Activated T-cell treated with anti-CD3 and anti-CD28 coated beads, Interleukin-2, amount 50 U/mL, for 72 hours (primary cell): ENCODE data around the gene POU3F3. TPM values are rescaled to one million over a fixed set of nuclear protein-coding genes. Genes with fewer than 3 reads are reported as not detected.

ENCODE experiments used
- ATAC-seq, 2 donors: fragments of 150-1000 bp; cut with Tn5 transposase; replicated peaks in 1 of 2; 2 replicates each; pipeline ENCODE4 v1.10.0; 2021; ENCODE audit warnings: moderate library complexity in 2 of 2, mild to moderate bottlenecking in 1 of 2
- DNase-seq, 2 donors: peaks; one replicate each; pipeline ENCODE4 v3.0.0; 2021 to 2022; ENCODE audit warnings: mixed read lengths in 1 of 2
- H3K27ac Mint-ChIP-seq: one replicate; pipeline ENCODE4 v1.8.0; 2022; ENCODE audit warnings: mild to moderate bottlenecking, moderate library complexity, mixed read lengths
- H3K27me3 Mint-ChIP-seq: one replicate; pipeline ENCODE4 v1.8.0; 2022; ENCODE audit warnings: low read depth, mixed read lengths
- H3K36me3 Mint-ChIP-seq, 2 donors: one replicate each; pipeline ENCODE4 v1.8.0; 2022; ENCODE audit warnings: mixed read lengths in 2 of 2, mild to moderate bottlenecking in 1 of 2; ENCODE audit not compliant: insufficient read depth in 2 of 2
- H3K4me1 Mint-ChIP-seq: one replicate; pipeline ENCODE4 v1.8.0; 2022; ENCODE audit warnings: low read depth, mixed read lengths
- H3K4me3 Mint-ChIP-seq, 2 donors: one replicate each; pipeline ENCODE4 v1.8.0; 2022; ENCODE audit warnings: mild to moderate bottlenecking in 2 of 2, mixed read lengths in 2 of 2, moderate library complexity in 2 of 2
- H3K9me3 Mint-ChIP-seq, 2 donors: one replicate each; pipeline ENCODE4 v1.8.0; 2022; ENCODE audit warnings: mixed read lengths in 2 of 2
- total RNA-seq, 2 donors: library from RNA; stranded (reverse); gene quantifications; one replicate each; pipeline ENCODE4 v1.2.3, GENCODE V29; 2022

POU3F3 gene
- total RNA-seq, 2 donors from 2014 or later: not detected

GRCh38 chr2:104880076-104880475 is 26.2 kb downstream of the POU3F3 start:
- no peaks in the 10 kb centered on the region for H3K4me1 Mint-ChIP-seq
- H3K27ac Mint-ChIP-seq: no peak overlapping the region
- DNase-seq (no peak), ATAC-seq (no peak)
- H3K9me3 Mint-ChIP-seq: no peaks in the 10 kb centered on the region
- no peak overlapping the region for H3K4me3 Mint-ChIP-seq
- H3K36me3 Mint-ChIP-seq: no peaks in the 10 kb centered on the region
- H3K27me3 Mint-ChIP-seq: peaks cover 38% of the 10 kb centered on the region

- H3K36me3 Mint-ChIP-seq: no peaks in the 10 kb centered on the region
- ATAC-seq: no peak
These were observed 29.4 kb downstream of the POU3F3 start for GRCh38 chr2:104883357-104883756.

GRCh38 chr2:104885119-104885782 is 31.3 kb downstream of the POU3F3 start:
- ATAC-seq (no peak), DNase-seq (no peak)
- Mint-ChIP-seq H3K4me3 (no peak overlapping the region), H3K9me3 (no peaks in the 10 kb centered on the region), H3K27ac (no peak overlapping the region), H3K4me1 (peaks cover 18% of the 10 kb centered on the region), H3K27me3 (peaks cover 29% of the 10 kb centered on the region), H3K36me3 (no peaks in the 10 kb centered on the region)

More at GRCh38 chr2:104883357-104883756, 29.4 kb downstream of the POU3F3 start:
- no peak for DNase-seq
- Mint-ChIP-seq H3K27me3 (peaks cover 35% of the 10 kb centered on the region), H3K27ac (no peak overlapping the region), H3K4me1 (peaks cover 9% of the 10 kb centered on the region), H3K9me3 (no peaks in the 10 kb centered on the region), H3K4me3 (no peak overlapping the region)

- Mint-ChIP-seq H3K4me3 (no peak overlapping the region), H3K27me3 (peaks cover 14% of the 10 kb centered on the region), H3K9me3 (no peaks in the 10 kb centered on the region), H3K4me1 (peaks cover 18% of the 10 kb centered on the region), H3K27ac (no peak overlapping the region), H3K36me3 (no peaks in the 10 kb centered on the region)
- DNase-seq (no peak), ATAC-seq (no peak)
These were observed 33.8 kb downstream of the POU3F3 start for GRCh38 chr2:104887676-104888075.

- ATAC-seq (no peak), DNase-seq (no peak)
- H3K36me3 Mint-ChIP-seq: no peaks in the 10 kb centered on the region
- no peaks in the 10 kb centered on the region for H3K9me3 Mint-ChIP-seq
- H3K4me1 Mint-ChIP-seq: peaks cover 18% of the 10 kb centered on the region
- H3K27ac Mint-ChIP-seq: no peak overlapping the region
- H3K4me3 Mint-ChIP-seq: no peak overlapping the region
- H3K27me3 Mint-ChIP-seq: peaks cover 9% of the 10 kb centered on the region
These were observed 34.8 kb downstream of the POU3F3 start for GRCh38 chr2:104888489-104889258.

- Mint-ChIP-seq H3K4me1 (peaks cover 18% of the 10 kb centered on the region), H3K4me3 (no peak overlapping the region), H3K27me3 (peaks cover 8% of the 10 kb centered on the region), H3K27ac (no peak overlapping the region), H3K9me3 (no peaks in the 10 kb centered on the region), H3K36me3 (no peaks in the 10 kb centered on the region)
- no peak for ATAC-seq
- no peak for DNase-seq
These were observed 35.5 kb downstream of the POU3F3 start for GRCh38 chr2:104889291-104889959.

GRCh38 chr2:104889960-104890684 is 36.2 kb downstream of the POU3F3 start:
- ATAC-seq: no peak
- Mint-ChIP-seq H3K36me3 (no peaks in the 10 kb centered on the region), H3K27ac (no peak overlapping the region), H3K27me3 (peaks cover 5% of the 10 kb centered on the region), H3K4me1 (peaks cover 18% of the 10 kb centered on the region), H3K4me3 (no peak overlapping the region), H3K9me3 (no peaks in the 10 kb centered on the region)
- DNase-seq: no peak

GRCh38 chr2:104890685-104891069 is 36.8 kb downstream of the POU3F3 start:
- no peak for DNase-seq
- Mint-ChIP-seq H3K4me3 (no peak overlapping the region), H3K27me3 (peaks cover 5% of the 10 kb centered on the region), H3K9me3 (no peaks in the 10 kb centered on the region), H3K36me3 (no peaks in the 10 kb centered on the region), H3K4me1 (peaks cover 18% of the 10 kb centered on the region), H3K27ac (no peak overlapping the region)
- ATAC-seq: no peak

GRCh38 chr2:104891145-104891544 is 37.2 kb downstream of the POU3F3 start:
- Mint-ChIP-seq H3K4me1 (peaks cover 18% of the 10 kb centered on the region), H3K27ac (no peak overlapping the region), H3K36me3 (no peaks in the 10 kb centered on the region), H3K9me3 (no peaks in the 10 kb centered on the region), H3K4me3 (no peak overlapping the region), H3K27me3 (peaks cover 5% of the 10 kb centered on the region)
- ATAC-seq (no peak), DNase-seq (no peak)

GRCh38 chr2:104896446-104896845 is 42.5 kb downstream of the POU3F3 start:
- Mint-ChIP-seq H3K27ac (no peak overlapping the region), H3K9me3 (no peaks in the 10 kb centered on the region), H3K27me3 (peaks cover 12% of the 10 kb centered on the region), H3K4me1 (no peaks in the 10 kb centered on the region), H3K36me3 (no peaks in the 10 kb centered on the region), H3K4me3 (no peak overlapping the region)
- DNase-seq (no peak), ATAC-seq (no peak)

- Mint-ChIP-seq H3K36me3 (no peaks in the 10 kb centered on the region), H3K9me3 (no peaks in the 10 kb centered on the region), H3K27me3 (peaks cover 12% of the 10 kb centered on the region), H3K4me1 (no peaks in the 10 kb centered on the region), H3K4me3 (no peak overlapping the region), H3K27ac (no peak overlapping the region)
- ATAC-seq: no peak
- no peak for DNase-seq
These were observed 43.7 kb downstream of the POU3F3 start for GRCh38 chr2:104897515-104898184.

GRCh38 chr2:104900608-104901007 is 46.7 kb downstream of the POU3F3 start:
- Mint-ChIP-seq H3K27me3 (peaks cover 7% of the 10 kb centered on the region), H3K4me3 (no peak overlapping the region), H3K9me3 (no peaks in the 10 kb centered on the region), H3K27ac (no peak overlapping the region), H3K36me3 (no peaks in the 10 kb centered on the region), H3K4me1 (no peaks in the 10 kb centered on the region)
- ATAC-seq: no peak
- DNase-seq: no peak
